Measurements from ENCODE around the gene TAOK1. TPM values are rescaled to one million over a fixed set of nuclear protein-coding genes. Genes with fewer than 3 reads are reported as not detected.

TAOK1 gene
- total and polyA plus RNA-seq, 5 donors from 2014 or later = 2.2 to 68.5 (median 3.8) TPM

GRCh38 chr17:29524692-29525091, 134.5 kb downstream of the TAOK1 start:
- Histone ChIP-seq H3K9me3 (ENCODE audit: control insufficient read depth in 2 of 2, low read length in 2 of 2) (no peaks in the 10 kb centered on the region), H3K27ac (ENCODE audit: insufficient read depth, low read length, poor library complexity, severe bottlenecking) (no peak overlapping the region), H3K36me3 (ENCODE audit: control insufficient read depth, insufficient read depth, low read length) (peaks cover 63% of the 10 kb centered on the region), H3K4me3 (ENCODE audit: low read depth, low read length) (no peak overlapping the region), H3K27me3 (ENCODE audit: control insufficient read depth, insufficient read depth, low read length) (no peaks in the 10 kb centered on the region), H3K4me1 (ENCODE audit: control insufficient read depth, insufficient read depth, low read length, poor library complexity, severe bottlenecking) (no peaks in the 10 kb centered on the region)
- no peaks in the 10 kb centered on the region for H3K27me3 Mint-ChIP-seq
- ATAC-seq (ENCODE audit: low read depth in 2 of 2) = no peak
- peak overlapping the region in 2 of 3 donors; percentile 48 to 68 for H3K27ac Mint-ChIP-seq
- H3K4me3 Mint-ChIP-seq = no peak overlapping the region
- H3K9me3 Mint-ChIP-seq = no peaks in the 10 kb centered on the region
- no peak for DNase-seq
- H3K4me1 Mint-ChIP-seq = no peaks in the 10 kb centered on the region
- H3K36me3 Mint-ChIP-seq = peaks cover 19% of the 10 kb centered on the region

DNA sequence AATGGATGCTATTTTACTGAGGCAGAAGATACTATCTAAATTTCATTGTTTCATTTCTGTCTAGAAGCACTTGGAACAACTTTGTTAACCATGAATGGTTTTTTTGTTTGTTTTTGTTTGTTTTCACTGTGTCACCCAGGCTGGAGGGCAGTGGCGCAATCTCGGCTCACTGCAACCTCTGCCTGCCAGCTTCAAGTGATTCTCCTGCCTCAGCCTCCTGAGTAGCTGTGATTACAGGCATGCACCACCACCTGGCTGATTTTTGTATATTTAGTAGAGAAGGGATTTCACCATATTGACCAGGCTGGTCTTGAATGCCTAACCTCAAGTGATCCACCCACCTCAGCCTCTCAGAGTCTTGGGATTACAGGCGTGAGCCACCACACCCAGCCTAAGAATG, 136.2 kb downstream of the TAOK1 start:
- no peak overlapping the region for H3K4me3 Mint-ChIP-seq
- H3K9me3 Mint-ChIP-seq = no peaks in the 10 kb centered on the region
- Histone ChIP-seq H3K4me1 (ENCODE audit: control insufficient read depth, insufficient read depth, low read length, poor library complexity, severe bottlenecking) (no peaks in the 10 kb centered on the region), H3K27me3 (ENCODE audit: control insufficient read depth, insufficient read depth, low read length) (no peaks in the 10 kb centered on the region), H3K27ac (ENCODE audit: insufficient read depth, low read length, poor library complexity, severe bottlenecking) (no peak overlapping the region), H3K9me3 (ENCODE audit: control insufficient read depth in 2 of 2, low read length in 2 of 2) (no peaks in the 10 kb centered on the region), H3K36me3 (ENCODE audit: control insufficient read depth, insufficient read depth, low read length) (peaks cover 62% of the 10 kb centered on the region), H3K4me3 (ENCODE audit: low read depth, low read length) (no peak overlapping the region)
- no peaks in the 10 kb centered on the region for H3K27me3 Mint-ChIP-seq
- no peak overlapping the region for H3K27ac Mint-ChIP-seq
- no peaks in the 10 kb centered on the region for H3K4me1 Mint-ChIP-seq
- DNase-seq (no peak), ATAC-seq (ENCODE audit: low read depth in 2 of 2) (no peak)
- peaks cover 24% of the 10 kb centered on the region for H3K36me3 Mint-ChIP-seq

GRCh38 chr17:29533976-29534375, 143.8 kb downstream of the TAOK1 start:
- no peak overlapping the region for H3K27ac Mint-ChIP-seq
- ATAC-seq (ENCODE audit: low read depth in 2 of 2) = no peak
- H3K36me3 Mint-ChIP-seq = peaks cover 35% of the 10 kb centered on the region

DNA sequence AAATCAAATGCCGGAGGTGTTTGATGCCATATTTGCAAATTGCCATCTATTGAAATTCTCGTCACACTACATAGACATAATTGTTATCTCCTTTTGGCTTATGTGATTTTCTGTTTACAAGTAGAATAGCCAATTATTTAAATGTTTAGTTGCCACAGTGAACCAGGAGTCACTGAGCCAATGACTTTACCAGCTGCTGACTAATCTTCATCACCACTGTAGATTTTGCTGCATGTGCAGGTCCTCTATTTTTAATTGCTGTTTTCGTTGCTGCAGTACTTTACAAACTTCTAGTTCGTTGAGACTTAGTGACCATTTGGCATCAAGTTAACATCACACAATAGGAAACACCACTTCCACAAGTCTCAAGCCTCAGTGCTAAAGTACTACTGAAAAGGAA, 153.9 kb downstream of the TAOK1 start:
- H3K27ac Mint-ChIP-seq = no peak overlapping the region
- peaks cover 3 to 8% (median 5%) of the 10 kb centered on the region in 4 donors for H3K4me1 Mint-ChIP-seq
- Histone ChIP-seq H3K9me3 (ENCODE audit: control insufficient read depth in 2 of 2, low read length in 2 of 2) (no peaks in the 10 kb centered on the region), H3K4me3 (ENCODE audit: low read depth, low read length) (no peak overlapping the region), H3K4me1 (ENCODE audit: control insufficient read depth, insufficient read depth, low read length, poor library complexity, severe bottlenecking) (no peaks in the 10 kb centered on the region), H3K27ac (ENCODE audit: insufficient read depth, low read length, poor library complexity, severe bottlenecking) (no peak overlapping the region), H3K27me3 (ENCODE audit: control insufficient read depth, insufficient read depth, low read length) (no peaks in the 10 kb centered on the region), H3K36me3 (ENCODE audit: control insufficient read depth, insufficient read depth, low read length) (peaks cover 25% of the 10 kb centered on the region)
- no peak overlapping the region for H3K4me3 Mint-ChIP-seq
- H3K9me3 Mint-ChIP-seq = no peaks in the 10 kb centered on the region
- no peaks in the 10 kb centered on the region for H3K27me3 Mint-ChIP-seq
- peaks cover 21% of the 10 kb centered on the region for H3K36me3 Mint-ChIP-seq
- DNase-seq (no peak), ATAC-seq (ENCODE audit: low read depth in 2 of 2) (no peak)

More at GRCh38 chr17:29533976-29534375, 143.8 kb downstream of the TAOK1 start:
- H3K36me3 ChIP-seq (ENCODE audit: control insufficient read depth, insufficient read depth, low read length) = peaks cover 50% of the 10 kb centered on the region
- Mint-ChIP-seq H3K9me3 (no peaks in the 10 kb centered on the region), H3K4me3 (no peak overlapping the region), H3K4me1 (peaks cover 0 to 7% (median 4%) of the 10 kb centered on the region in 4 donors), H3K27me3 (no peaks in the 10 kb centered on the region)
- H3K4me3 ChIP-seq (ENCODE audit: low read depth, low read length) = no peak overlapping the region
- H3K4me1 ChIP-seq (ENCODE audit: control insufficient read depth, insufficient read depth, low read length, poor library complexity, severe bottlenecking) = no peaks in the 10 kb centered on the region
- no peak for DNase-seq
- H3K9me3 ChIP-seq (ENCODE audit: control insufficient read depth in 2 of 2, low read length in 2 of 2) = no peaks in the 10 kb centered on the region
- H3K27me3 ChIP-seq (ENCODE audit: control insufficient read depth, insufficient read depth, low read length) = no peaks in the 10 kb centered on the region
- no peak overlapping the region for H3K27ac ChIP-seq (ENCODE audit: insufficient read depth, low read length, poor library complexity, severe bottlenecking)

- Histone ChIP-seq H3K36me3 (ENCODE audit: control insufficient read depth, insufficient read depth, low read length) (peaks cover 23% of the 10 kb centered on the region), H3K4me3 (ENCODE audit: low read depth, low read length) (no peak overlapping the region), H3K27me3 (ENCODE audit: control insufficient read depth, insufficient read depth, low read length) (no peaks in the 10 kb centered on the region), H3K4me1 (ENCODE audit: control insufficient read depth, insufficient read depth, low read length, poor library complexity, severe bottlenecking) (no peaks in the 10 kb centered on the region), H3K27ac (ENCODE audit: insufficient read depth, low read length, poor library complexity, severe bottlenecking) (no peak overlapping the region), H3K9me3 (ENCODE audit: control insufficient read depth in 2 of 2, low read length in 2 of 2) (no peaks in the 10 kb centered on the region)
- Mint-ChIP-seq H3K27me3 (no peaks in the 10 kb centered on the region), H3K9me3 (no peaks in the 10 kb centered on the region), H3K4me3 (no peak overlapping the region), H3K27ac (peak overlapping the region in 1 of 3 donors; percentile 28), H3K4me1 (peaks cover 4 to 17% (median 5%) of the 10 kb centered on the region in 4 donors), H3K36me3 (peaks cover 21% of the 10 kb centered on the region)
- no peak for DNase-seq
- no peak for ATAC-seq (ENCODE audit: low read depth in 2 of 2)
These were observed 155.9 kb downstream of the TAOK1 start for GRCh38 chr17:29546085-29546484.

GRCh38 chr17:29546830-29547229, 156.7 kb downstream of the TAOK1 start:
- no peaks in the 10 kb centered on the region for H3K27me3 ChIP-seq (ENCODE audit: control insufficient read depth, insufficient read depth, low read length)
- no peak overlapping the region for H3K27ac ChIP-seq (ENCODE audit: insufficient read depth, low read length, poor library complexity, severe bottlenecking)
- Mint-ChIP-seq H3K27ac (no peak overlapping the region), H3K36me3 (peaks cover 21% of the 10 kb centered on the region), H3K4me1 (peaks cover 4 to 17% (median 5%) of the 10 kb centered on the region in 4 donors), H3K4me3 (no peak overlapping the region), H3K27me3 (no peaks in the 10 kb centered on the region), H3K9me3 (no peaks in the 10 kb centered on the region)
- no peak overlapping the region for H3K4me3 ChIP-seq (ENCODE audit: low read depth, low read length)
- no peaks in the 10 kb centered on the region for H3K9me3 ChIP-seq (ENCODE audit: control insufficient read depth in 2 of 2, low read length in 2 of 2)
- DNase-seq (no peak), ATAC-seq (ENCODE audit: low read depth in 2 of 2) (no peak)
- peaks cover 21% of the 10 kb centered on the region for H3K36me3 ChIP-seq (ENCODE audit: control insufficient read depth, insufficient read depth, low read length)
- H3K4me1 ChIP-seq (ENCODE audit: control insufficient read depth, insufficient read depth, low read length, poor library complexity, severe bottlenecking) = no peaks in the 10 kb centered on the region

GRCh38 chr17:29549177-29549923, 159.2 kb downstream of the TAOK1 start:
- H3K9me3 Mint-ChIP-seq = no peaks in the 10 kb centered on the region
- H3K36me3 Mint-ChIP-seq = peaks cover 7% of the 10 kb centered on the region
- no peaks in the 10 kb centered on the region for H3K9me3 ChIP-seq (ENCODE audit: control insufficient read depth in 2 of 2, low read length in 2 of 2)
- ATAC-seq (ENCODE audit: low read depth in 2 of 2) (peak; percentile 37 to 46), DNase-seq (peak in 1 of 3 donors; percentile 64)
- no peaks in the 10 kb centered on the region for H3K4me1 ChIP-seq (ENCODE audit: control insufficient read depth, insufficient read depth, low read length, poor library complexity, severe bottlenecking)
- no peak overlapping the region for H3K4me3 Mint-ChIP-seq
- peak overlapping the region in 1 of 3 donors; percentile 22 for H3K27ac Mint-ChIP-seq
- H3K36me3 ChIP-seq (ENCODE audit: control insufficient read depth, insufficient read depth, low read length) = no peaks in the 10 kb centered on the region
- no peak overlapping the region for H3K27ac ChIP-seq (ENCODE audit: insufficient read depth, low read length, poor library complexity, severe bottlenecking)
- no peaks in the 10 kb centered on the region for H3K27me3 ChIP-seq (ENCODE audit: control insufficient read depth, insufficient read depth, low read length)
- H3K4me1 Mint-ChIP-seq = peaks cover 4 to 17% (median 5%) of the 10 kb centered on the region in 4 donors
- H3K4me3 ChIP-seq (ENCODE audit: low read depth, low read length) = no peak overlapping the region
- H3K27me3 Mint-ChIP-seq = no peaks in the 10 kb centered on the region

DNA sequence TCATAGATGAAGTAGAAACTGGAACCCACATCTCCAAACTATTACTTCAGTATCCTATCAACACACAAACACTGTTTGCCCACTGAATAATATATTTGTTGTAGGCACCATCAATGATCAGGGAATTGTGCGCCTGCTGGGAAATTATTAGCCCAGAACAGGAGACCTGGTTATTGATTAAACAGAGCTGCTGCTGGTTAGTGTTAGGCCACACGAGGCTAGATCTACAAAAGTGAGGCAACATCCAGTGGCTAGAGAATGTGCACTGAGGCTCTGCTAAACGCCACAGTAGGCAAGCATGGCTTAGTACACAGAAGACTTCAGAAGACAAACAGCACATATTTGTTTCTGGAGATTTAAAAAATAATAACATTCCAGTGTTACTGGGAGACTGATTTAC, 165.7 kb downstream of the TAOK1 start:
- Histone ChIP-seq H3K36me3 (ENCODE audit: control insufficient read depth, insufficient read depth, low read length) (no peaks in the 10 kb centered on the region), H3K4me3 (ENCODE audit: low read depth, low read length) (no peak overlapping the region), H3K27ac (ENCODE audit: insufficient read depth, low read length, poor library complexity, severe bottlenecking) (no peak overlapping the region), H3K4me1 (ENCODE audit: control insufficient read depth, insufficient read depth, low read length, poor library complexity, severe bottlenecking) (no peaks in the 10 kb centered on the region), H3K9me3 (ENCODE audit: control insufficient read depth in 2 of 2, low read length in 2 of 2) (no peaks in the 10 kb centered on the region), H3K27me3 (ENCODE audit: control insufficient read depth, insufficient read depth, low read length) (no peaks in the 10 kb centered on the region)
- no peaks in the 10 kb centered on the region for H3K36me3 Mint-ChIP-seq
- H3K27me3 Mint-ChIP-seq = no peaks in the 10 kb centered on the region
- no peaks in the 10 kb centered on the region for H3K9me3 Mint-ChIP-seq
- H3K4me3 Mint-ChIP-seq = peak overlapping the region in 1 of 4 donors; percentile 32
- H3K27ac Mint-ChIP-seq = no peak overlapping the region
- peaks cover 0 to 11% (median 5%) of the 10 kb centered on the region in 4 donors for H3K4me1 Mint-ChIP-seq
- no peak for DNase-seq
- ATAC-seq (ENCODE audit: low read depth in 2 of 2) = no peak

Measured in CD4-positive, CD25-positive, alpha-beta regulatory T cell (primary cell).